ENCODE data around the gene PBX2.
A peak's percentile ranks its signal among the peaks of the same experiment; 100 is the strongest.
"Not testable (repeated sequence)": the region's sequence is repeated elsewhere in the genome, so short reads cannot be mapped to it uniquely, and the experiment has no call there.

The PBX2 gene

GRCh38 chr6:32190054-32190851 lies at the start of gene PBX2:
TSS of gene PBX2 (minus strand) at chr6:32190202. CDS start at chr6:32189915, 287 bp downstream.
- DNase-seq (ENCODE audit: low spot score): peak; percentile 95

GRCh38 chr6:32239462-32239861 lies 49.5 kb upstream of the PBX2 start:
- DNase-seq (ENCODE audit: low spot score): no peak

GRCh38 chr6:32234934-32235333 lies 44.9 kb upstream of the PBX2 start:
- DNase-seq (ENCODE audit: low spot score): no peak

- no peak for DNase-seq (ENCODE audit: low spot score)
Measured at GRCh38 chr6:32226434-32226833, 36.4 kb upstream of the PBX2 start.

- DNase-seq (ENCODE audit: low spot score): no peak
Measured at GRCh38 chr6:32224696-32225095, 34.7 kb upstream of the PBX2 start.

- no peak for DNase-seq (ENCODE audit: low spot score)
Measured at GRCh38 chr6:32223258-32224235, 33.5 kb upstream of the PBX2 start, which contains the start of gene NOTCH4. TSS of gene NOTCH4 (minus strand) at chr6:32224067. CDS start at chr6:32223928, 139 bp downstream.

- DNase-seq (ENCODE audit: low spot score): no peak
Measured at GRCh38 chr6:32222333-32223230, 32.6 kb upstream of the PBX2 start.

- DNase-seq (ENCODE audit: low spot score): no peak
Measured at GRCh38 chr6:32220021-32220420, 30.0 kb upstream of the PBX2 start.

GRCh38 chr6:32218167-32218566 lies 28.2 kb upstream of the PBX2 start:
- DNase-seq (ENCODE audit: low spot score): no peak

GRCh38 chr6:32216998-32217397 lies 27.0 kb upstream of the PBX2 start:
- DNase-seq (ENCODE audit: low spot score): no peak

- DNase-seq (ENCODE audit: low spot score): no peak
Measured at GRCh38 chr6:32216285-32216684, 26.3 kb upstream of the PBX2 start.

- no peak for DNase-seq (ENCODE audit: low spot score)
Measured at GRCh38 chr6:32215617-32216016, 25.6 kb upstream of the PBX2 start.

GRCh38 chr6:32214126-32214525 lies 24.1 kb upstream of the PBX2 start:
- no peak for DNase-seq (ENCODE audit: low spot score)

- DNase-seq (ENCODE audit: low spot score): no peak
Measured at GRCh38 chr6:32213649-32214048, 23.6 kb upstream of the PBX2 start.

- DNase-seq (ENCODE audit: low spot score): no peak
Measured at GRCh38 chr6:32212076-32212760, 22.2 kb upstream of the PBX2 start.

- not testable (repeated sequence) for DNase-seq (ENCODE audit: low spot score)
Measured at GRCh38 chr6:32211432-32211831, 21.4 kb upstream of the PBX2 start.

- DNase-seq (ENCODE audit: low spot score): no peak
Measured at GRCh38 chr6:32210191-32210601, 20.2 kb upstream of the PBX2 start.

GRCh38 chr6:32208996-32209395 lies 19.0 kb upstream of the PBX2 start:
- no peak for DNase-seq (ENCODE audit: low spot score)

GRCh38 chr6:32204268-32204715 lies 14.3 kb upstream of the PBX2 start:
- DNase-seq (ENCODE audit: low spot score): no peak

- DNase-seq (ENCODE audit: low spot score): no peak
Measured at GRCh38 chr6:32203426-32204267, 13.6 kb upstream of the PBX2 start.

Measured in globus pallidus (tissue), 1 donor.